KMS-11 (cell line): ENCODE measurements around the gene NEDD4L.

Source experiments
- H2AFZ ChIP-seq: fragments of 200-600 bp; sonication (generic); 2 replicates; pipeline ENCODE4 v1.6.1; 2016; ENCODE audit warnings: antibody characterized with exemption, mixed run types, low read depth
- H3K27ac ChIP-seq: fragments of 200-600 bp; sonication (generic); 2 replicates; pipeline ENCODE4 v1.6.1; 2016; ENCODE audit warnings: mild to moderate bottlenecking, mixed run types
- H3K27me3 ChIP-seq: fragments of 200-600 bp; sonication (generic); 2 replicates; pipeline ENCODE4 v1.6.1; 2017; ENCODE audit warnings: mild to moderate bottlenecking, low read depth, mixed run types, moderate library complexity; ENCODE audit not compliant: insufficient read depth
- H3K36me3 ChIP-seq: fragments of 200-600 bp; sonication (generic); 2 replicates; pipeline ENCODE4 v1.6.1; 2017; ENCODE audit warnings: mild to moderate bottlenecking, mixed run types; ENCODE audit not compliant: insufficient read depth
- H3K4me1 ChIP-seq: fragments of 200-600 bp; sonication (generic); 2 replicates; pipeline ENCODE4 v1.6.1; 2016; ENCODE audit warnings: mild to moderate bottlenecking, low read depth, mixed run types; ENCODE audit not compliant: poor library complexity, severe bottlenecking
- H3K4me2 ChIP-seq: fragments of 200-600 bp; sonication (generic); 2 replicates; pipeline ENCODE4 v1.7.0; 2016; ENCODE audit warnings: mild to moderate bottlenecking, mixed run types
- H3K4me3 ChIP-seq: fragments of 200-600 bp; sonication (generic); IDR thresholded peaks from 2 replicates; pipeline ENCODE4 v1.6.1; 2017; ENCODE audit warnings: low read depth, low read length, mixed read lengths; ENCODE audit not compliant: insufficient read depth
- H3K79me2 ChIP-seq: fragments of 200-600 bp; sonication (generic); 2 replicates; pipeline ENCODE4 v1.6.1; 2016; ENCODE audit warnings: low read depth, mixed run types; ENCODE audit not compliant: insufficient read depth
- H3K9ac ChIP-seq: fragments of 200-600 bp; sonication (generic); 2 replicates; pipeline ENCODE4 v1.6.1; 2016; ENCODE audit warnings: mild to moderate bottlenecking, mixed run types
- H4K20me1 ChIP-seq: fragments of 200-600 bp; sonication (generic); 2 replicates; pipeline ENCODE4 v1.6.1; 2016; ENCODE audit warnings: mild to moderate bottlenecking, mixed run types; ENCODE audit not compliant: insufficient read depth
- CTCF ChIP-seq: fragments of 200-600 bp; sonication (generic); conservative IDR thresholded peaks from 2 replicates; pipeline ENCODE4 v1.6.1; 2017; ENCODE audit warnings: low read depth, mild to moderate bottlenecking, antibody characterized with exemption, low read length, moderate library complexity, mixed read lengths

Gene NEDD4L

GRCh38 chr18:58158459-58158858 lies 114.4 kb downstream of the NEDD4L start:
- no peaks in the 10 kb centered on the region; the same call in 1 of the 2 replicates for H3K79me2 ChIP-seq
- TF ChIP-seq CTCF = no peak

GRCh38 chr18:58161659-58162058 lies 117.6 kb downstream of the NEDD4L start:
- no peak for TF ChIP-seq CTCF
- H3K4me2 ChIP-seq = no peak overlapping the region
- no peaks in the 10 kb centered on the region for H4K20me1 ChIP-seq
- no peak overlapping the region for H2AFZ ChIP-seq
- no peaks in the 10 kb centered on the region for H3K4me1 ChIP-seq
- no peaks in the 10 kb centered on the region for H3K79me2 ChIP-seq
- no peaks in the 10 kb centered on the region for H3K36me3 ChIP-seq
- H3K9ac ChIP-seq = no peak overlapping the region
- no peak overlapping the region for H3K27ac ChIP-seq
- no peaks in the 10 kb centered on the region for H3K27me3 ChIP-seq
- no peak overlapping the region for H3K4me3 ChIP-seq

More at GRCh38 chr18:58158459-58158858, 114.4 kb downstream of the NEDD4L start:
- no peak overlapping the region for H3K4me3 ChIP-seq
- no peaks in the 10 kb centered on the region for H3K27me3 ChIP-seq
- H2AFZ ChIP-seq = no peak overlapping the region
- H4K20me1 ChIP-seq = no peaks in the 10 kb centered on the region
- H3K9ac ChIP-seq = no peak overlapping the region
- no peaks in the 10 kb centered on the region for H3K4me1 ChIP-seq
- no peak overlapping the region for H3K27ac ChIP-seq
- no peaks in the 10 kb centered on the region for H3K36me3 ChIP-seq
- no peak overlapping the region for H3K4me2 ChIP-seq

GRCh38 chr18:58162127-58162526 lies 118.1 kb downstream of the NEDD4L start:
- H3K27me3 ChIP-seq = no peaks in the 10 kb centered on the region
- H3K4me2 ChIP-seq = no peak overlapping the region
- H3K9ac ChIP-seq = no peak overlapping the region
- H3K4me1 ChIP-seq = no peaks in the 10 kb centered on the region
- H3K4me3 ChIP-seq = no peak overlapping the region
- no peak for TF ChIP-seq CTCF
- H4K20me1 ChIP-seq = no peaks in the 10 kb centered on the region
- no peak overlapping the region for H2AFZ ChIP-seq
- no peak overlapping the region for H3K27ac ChIP-seq
- no peaks in the 10 kb centered on the region for H3K36me3 ChIP-seq
- no peaks in the 10 kb centered on the region for H3K79me2 ChIP-seq

- no peak for TF ChIP-seq CTCF
- no peaks in the 10 kb centered on the region for H3K4me1 ChIP-seq
- no peak overlapping the region for H3K27ac ChIP-seq
- no peak overlapping the region for H3K4me3 ChIP-seq
- H2AFZ ChIP-seq = no peak overlapping the region
- H3K36me3 ChIP-seq = no peaks in the 10 kb centered on the region
- no peaks in the 10 kb centered on the region for H3K27me3 ChIP-seq
- no peaks in the 10 kb centered on the region for H4K20me1 ChIP-seq
- no peak overlapping the region for H3K9ac ChIP-seq
- no peaks in the 10 kb centered on the region for H3K79me2 ChIP-seq
- H3K4me2 ChIP-seq = no peak overlapping the region
These were observed 119.1 kb downstream of the NEDD4L start for GRCh38 chr18:58163004-58163590.
